GM19035 (cell line): ENCODE measurements around the gene MPZ.

Source experiments
- ATAC-seq: cut with Tn5 transposase; IDR thresholded peaks from one replicate; pipeline ENCODE4 v1.9.1; 2021; ENCODE audit not compliant: unreplicated experiment

The MPZ gene

DNA sequence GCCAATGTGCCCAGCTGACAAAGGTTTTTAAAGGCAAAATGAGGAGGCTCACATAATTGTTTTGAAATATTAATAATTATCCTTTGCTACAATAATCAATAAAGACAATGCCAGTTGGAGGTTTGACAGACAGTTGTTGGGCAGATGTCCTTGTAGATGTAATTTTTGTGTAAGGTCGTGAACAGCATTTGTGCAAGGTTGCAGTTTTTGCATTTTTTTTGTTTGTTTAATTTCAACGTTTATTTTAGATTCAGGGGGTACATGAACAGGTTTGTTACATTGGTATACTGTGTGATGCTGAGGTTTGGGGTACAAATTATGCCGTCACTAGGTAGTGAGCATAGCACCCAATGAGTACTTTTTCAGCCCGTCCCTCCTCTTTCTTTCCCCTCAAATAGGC is 9.3 kb downstream of the MPZ start:
- no peak for ATAC-seq

DNA sequence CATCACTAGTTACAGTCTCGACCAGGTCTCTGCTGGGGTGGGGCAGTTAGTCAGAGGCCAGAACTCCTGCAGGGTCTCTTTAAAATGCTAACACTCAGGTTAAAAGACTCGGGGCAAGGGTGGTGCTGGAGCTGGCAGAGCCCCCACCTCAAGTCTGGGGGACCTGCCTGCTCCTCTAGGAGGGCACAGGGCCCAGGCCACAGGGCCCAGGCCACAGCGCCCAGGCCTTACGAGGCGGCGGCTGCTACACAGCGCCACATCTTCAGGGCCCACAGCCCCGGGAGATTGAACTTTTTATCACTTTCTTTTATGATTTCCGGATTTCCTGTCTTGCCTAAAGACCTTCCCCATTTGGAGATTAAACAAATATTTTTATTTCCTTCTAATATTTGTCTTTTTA is 10.4 kb downstream of the MPZ start:
- no peak for ATAC-seq

DNA sequence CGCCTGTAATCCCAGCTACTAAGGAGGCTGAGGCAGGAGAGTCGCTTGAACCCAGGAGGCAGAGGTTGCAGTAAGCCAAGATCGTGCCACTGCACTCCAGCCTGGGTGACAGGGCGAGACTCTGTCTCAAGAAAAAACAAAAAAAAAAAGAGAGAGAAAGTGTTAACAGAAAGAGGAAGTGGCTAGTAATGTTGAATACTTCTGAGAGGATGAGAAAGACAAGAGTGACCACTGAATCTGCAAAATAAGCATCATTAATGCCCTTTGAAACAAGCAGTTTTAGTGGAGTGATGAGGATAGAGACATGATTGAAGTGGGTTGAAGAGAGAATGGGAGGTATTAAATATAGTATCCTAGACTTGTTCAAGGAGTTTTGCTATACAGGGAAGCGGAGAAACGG is 11.7 kb downstream of the MPZ start:
- ATAC-seq, result no peak

- ATAC-seq, result no peak
These were observed 12.4 kb downstream of the MPZ start for GRCh38 chr1:161297415-161297814.

- ATAC-seq, result no peak
These were observed 19.0 kb downstream of the MPZ start for GRCh38 chr1:161290779-161291178.

DNA sequence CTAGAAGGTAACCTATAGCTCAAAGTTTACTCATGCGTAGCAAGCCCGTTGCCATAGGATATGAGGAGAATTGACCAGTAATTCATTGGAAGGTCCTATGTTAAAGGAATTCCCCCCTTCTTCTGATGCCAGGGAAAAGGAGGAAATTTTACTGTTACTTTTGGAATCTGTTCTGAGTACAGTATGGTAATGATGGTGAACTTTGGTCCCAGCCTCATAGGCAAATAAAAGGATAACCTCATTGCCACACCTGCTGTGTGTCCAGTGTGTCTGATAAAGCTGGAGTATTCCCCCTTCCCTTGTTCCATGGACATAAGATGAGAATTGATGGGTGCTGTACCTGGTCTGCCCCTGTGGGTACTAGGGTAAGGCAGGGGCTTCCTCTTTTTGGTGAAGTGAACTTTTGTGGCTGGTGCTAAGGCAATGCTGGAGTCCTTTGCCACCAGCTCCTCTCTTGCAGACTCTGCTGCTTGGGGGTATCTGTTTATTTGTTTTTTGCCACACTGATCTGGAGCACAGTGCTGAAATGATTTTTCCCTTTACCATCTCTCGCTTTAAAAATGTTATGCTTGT is 22.2 kb downstream of the MPZ start:
- no peak for ATAC-seq

GRCh38 chr1:161285521-161285920 is 24.2 kb downstream of the MPZ start:
- no peak for ATAC-seq

- ATAC-seq, result no peak
These were observed 24.7 kb downstream of the MPZ start for GRCh38 chr1:161285113-161285512.

DNA sequence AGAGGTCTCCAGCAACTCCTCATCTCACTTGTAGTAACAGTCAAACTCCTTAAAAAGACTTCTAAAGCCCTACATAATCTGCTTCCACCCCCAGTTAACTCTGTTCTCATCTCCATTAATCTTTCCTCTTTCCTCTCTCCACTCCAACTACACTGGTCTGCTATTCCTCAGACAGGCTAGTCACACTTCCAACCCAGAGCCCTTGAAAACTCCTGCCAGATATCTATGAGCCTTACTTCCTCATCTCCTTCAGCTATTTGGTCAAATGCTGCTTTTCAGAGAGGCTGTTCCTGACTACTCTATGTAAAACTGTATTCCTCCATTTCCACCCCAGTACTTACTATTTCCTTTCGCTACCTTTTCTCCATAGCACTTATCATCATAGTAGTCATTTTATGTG is 26.8 kb downstream of the MPZ start:
- no peak for ATAC-seq

DNA sequence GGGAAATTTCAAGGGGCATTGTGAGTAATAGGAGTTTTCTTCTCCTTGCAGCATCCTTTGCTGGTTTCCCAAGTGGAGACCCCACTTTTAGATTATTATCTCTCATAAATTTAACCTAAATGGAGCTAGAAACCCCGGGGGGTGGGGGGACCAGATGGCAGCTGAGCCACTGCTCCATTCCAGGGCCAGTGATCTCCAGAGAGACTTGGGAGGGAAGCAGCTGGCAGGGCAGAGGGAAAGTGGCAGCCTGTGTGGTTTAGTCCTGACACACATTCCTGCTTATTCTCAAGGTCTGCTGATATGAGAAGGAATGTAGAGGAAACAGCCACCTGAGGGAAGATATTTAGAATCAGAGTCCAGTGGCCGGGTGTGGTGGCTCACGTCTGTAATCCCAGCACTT is 34.9 kb downstream of the MPZ start:
- ATAC-seq, result no peak

GRCh38 chr1:161273402-161273801 is 36.4 kb downstream of the MPZ start:
- no peak for ATAC-seq

- no peak for ATAC-seq
These were observed 42.4 kb downstream of the MPZ start for GRCh38 chr1:161267321-161267720.

GRCh38 chr1:161266836-161267235 is 42.9 kb downstream of the MPZ start:
- no peak for ATAC-seq

GRCh38 chr1:161266202-161266601 is 43.6 kb downstream of the MPZ start:
- ATAC-seq, result no peak

DNA sequence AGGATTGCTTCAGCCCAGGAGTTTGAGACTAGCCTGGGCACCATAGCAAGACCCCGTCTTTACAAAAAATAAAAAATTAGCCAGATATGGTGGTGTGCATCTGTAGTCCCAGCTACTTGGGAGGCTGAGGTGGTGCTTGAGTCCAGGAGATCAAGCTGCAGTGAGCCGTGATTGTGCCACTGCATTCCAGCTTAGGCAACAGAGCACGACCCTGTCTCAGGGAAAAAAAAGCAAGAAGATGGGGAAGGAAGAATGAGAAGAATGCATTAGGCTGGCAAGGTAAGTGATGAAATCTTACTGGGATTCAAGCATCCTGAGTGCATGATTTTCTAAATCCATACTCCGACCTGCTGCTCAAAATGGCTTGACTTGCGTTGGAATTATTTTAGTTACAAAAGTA is 44.5 kb downstream of the MPZ start:
- no peak for ATAC-seq

- ATAC-seq, result no peak
These were observed 48.2 kb downstream of the MPZ start for GRCh38 chr1:161261261-161262235.

DNA sequence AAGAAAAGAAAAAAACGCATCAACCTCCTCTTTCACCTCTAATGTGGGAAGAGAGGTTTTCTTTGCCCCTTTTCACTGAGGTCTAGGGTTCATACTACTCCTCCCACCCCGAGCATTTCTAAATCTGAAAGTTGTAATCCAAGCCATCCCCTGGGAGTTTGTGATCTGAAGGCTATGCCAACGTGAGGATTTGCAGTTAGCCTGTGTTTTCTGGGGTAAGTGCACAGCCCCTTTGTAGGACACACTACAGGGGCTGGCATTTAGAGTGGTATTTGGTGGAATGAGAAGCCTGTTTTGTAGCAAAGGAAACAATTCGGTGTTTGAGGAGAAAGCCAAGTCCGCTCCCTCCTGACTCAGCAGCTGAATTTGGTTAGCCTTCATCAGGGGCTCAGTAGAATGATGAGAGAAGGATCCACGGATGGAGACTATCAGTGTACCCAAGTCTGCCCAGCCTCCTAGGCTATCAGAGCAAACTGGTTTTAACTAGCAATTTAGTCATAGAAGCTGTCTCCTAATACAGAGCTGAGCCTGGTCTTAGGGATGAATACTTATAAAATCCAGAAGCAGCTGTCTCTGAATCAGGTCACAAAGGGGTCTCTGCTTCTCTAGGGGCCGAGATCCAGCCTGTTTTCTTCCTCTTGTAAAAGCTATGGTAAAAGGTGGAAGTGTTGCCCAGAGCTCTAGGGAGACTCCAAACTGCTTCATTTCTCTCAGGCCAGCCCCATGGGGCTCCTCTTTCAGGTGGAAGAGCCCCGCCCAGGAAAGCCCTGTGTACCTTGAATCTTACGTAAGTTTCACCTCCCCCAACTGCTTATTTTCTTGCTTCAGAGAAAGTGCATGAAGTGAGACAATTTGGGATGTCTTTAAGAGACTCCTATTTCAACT is 49.1 kb downstream of the MPZ start:
- no peak for ATAC-seq

DNA sequence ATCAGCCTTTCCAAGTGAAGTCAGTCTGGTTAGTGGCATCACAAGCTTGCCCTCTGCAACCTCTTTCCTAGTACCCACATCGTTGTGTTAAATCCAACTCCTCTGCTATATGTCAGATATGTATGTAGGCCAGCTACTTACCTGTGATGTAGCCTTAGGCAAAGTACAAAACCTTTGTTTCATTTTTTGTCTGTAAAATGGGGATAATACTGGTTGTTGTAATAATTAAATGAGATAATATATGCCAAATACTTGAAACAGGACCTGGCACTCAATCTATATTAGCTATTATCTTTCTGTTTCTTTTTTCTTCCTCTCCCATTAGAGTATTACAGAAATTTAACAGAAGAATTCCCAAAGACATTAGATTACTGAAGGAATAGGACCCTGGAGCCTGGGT is 50.0 kb downstream of the MPZ start:
- ATAC-seq, result no peak

GRCh38 chr1:161259345-161259702 is 50.4 kb downstream of the MPZ start:
- ATAC-seq, result no peak

DNA sequence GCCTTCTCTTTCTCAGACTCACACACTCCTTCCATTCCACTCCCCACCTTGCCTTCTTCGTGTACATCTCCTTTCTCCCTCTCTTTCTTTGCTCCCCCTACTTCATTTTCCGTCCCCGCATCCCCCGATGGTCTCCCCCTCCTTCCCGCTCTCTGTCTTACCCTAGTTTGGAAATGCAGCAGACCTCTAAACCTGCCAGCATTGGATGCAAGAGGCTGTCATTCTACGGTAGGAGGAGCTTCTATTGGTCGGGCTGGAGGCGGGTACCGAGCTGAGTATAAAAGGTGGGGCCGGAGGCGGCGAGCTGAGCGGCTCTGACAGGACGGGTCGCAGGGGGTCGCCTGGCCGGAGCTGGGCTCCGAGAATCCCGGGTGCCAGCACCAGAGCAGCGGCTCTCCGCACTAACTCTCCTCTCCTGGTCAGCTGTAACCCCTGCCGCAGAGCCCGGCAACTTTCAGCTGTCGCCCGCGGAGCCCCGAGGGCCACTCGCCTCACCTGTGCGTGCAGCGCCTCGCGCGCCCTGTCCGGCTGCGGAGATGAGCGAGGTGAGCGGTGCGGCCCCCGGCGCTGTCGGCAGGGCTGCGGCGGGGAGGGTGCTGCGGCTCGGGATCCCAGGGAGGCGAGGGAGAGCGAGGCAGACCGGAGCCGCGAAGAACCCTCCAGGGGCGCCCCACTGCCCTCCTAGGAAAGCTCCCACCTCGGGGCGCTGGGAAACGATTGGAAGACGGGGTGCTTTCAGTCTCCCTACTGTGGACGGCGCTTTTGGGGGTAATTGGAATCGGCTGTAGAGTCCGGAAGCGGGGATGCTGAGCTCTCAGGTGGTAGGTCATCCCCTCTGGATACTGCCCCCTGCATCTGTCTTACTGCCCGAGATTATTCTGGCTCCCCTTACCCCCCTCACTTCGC is 51.1 kb downstream of the MPZ start, which contains the start of gene PCP4L1:
PCP4L1 (plus strand) TSS at position 307 of the 906 bp plus-strand sequence; CDS start at position 537, 230 bp downstream.
- no peak for ATAC-seq
